Measurements from ENCODE around the gene SLAMF1.
"Not testable (repeated sequence)": the region's sequence is repeated elsewhere in the genome, so short reads cannot be mapped to it uniquely, and the experiment has no call there.

SLAMF1 gene

GRCh38 chr1:160665330-160666078 lies 18.7 kb upstream of the SLAMF1 start:
- no peak for DNase-seq (ENCODE audit: low read depth in 2 of 2)

GRCh38 chr1:160664573-160665051 lies 17.8 kb upstream of the SLAMF1 start:
- no peak for DNase-seq (ENCODE audit: low read depth in 2 of 2)

- DNase-seq (ENCODE audit: low read depth in 2 of 2) = no peak
These were observed 16.1 kb upstream of the SLAMF1 start for GRCh38 chr1:160662910-160663309.

GRCh38 chr1:160659566-160659965 lies 12.7 kb upstream of the SLAMF1 start:
- DNase-seq (ENCODE audit: low read depth in 2 of 2) = no peak

GRCh38 chr1:160658814-160659193 lies 12.0 kb upstream of the SLAMF1 start:
- DNase-seq (ENCODE audit: low read depth in 2 of 2) = no peak

- no peak for DNase-seq (ENCODE audit: low read depth in 2 of 2)
These were observed 11.4 kb upstream of the SLAMF1 start for GRCh38 chr1:160658162-160658813.

- DNase-seq (ENCODE audit: low read depth in 2 of 2) = no peak
These were observed 10.5 kb upstream of the SLAMF1 start for GRCh38 chr1:160657250-160657781.

- DNase-seq (ENCODE audit: low read depth in 2 of 2) = no peak
These were observed 9.9 kb upstream of the SLAMF1 start for GRCh38 chr1:160656737-160657136.

GRCh38 chr1:160653620-160654016 lies 6.8 kb upstream of the SLAMF1 start:
- DNase-seq (ENCODE audit: low read depth in 2 of 2) = no peak

GRCh38 chr1:160652924-160653619 lies 6.2 kb upstream of the SLAMF1 start:
- DNase-seq (ENCODE audit: low read depth in 2 of 2) = no peak

GRCh38 chr1:160652065-160652641 lies 5.3 kb upstream of the SLAMF1 start:
- not testable (repeated sequence) for DNase-seq (ENCODE audit: low read depth in 2 of 2)

GRCh38 chr1:160651433-160652064 lies 4.7 kb upstream of the SLAMF1 start:
- no peak for DNase-seq (ENCODE audit: low read depth in 2 of 2)

GRCh38 chr1:160647329-160647720 lies 481 bp upstream of the SLAMF1 start:
- DNase-seq (ENCODE audit: low read depth in 2 of 2) = no peak

- no peak for DNase-seq (ENCODE audit: low read depth in 2 of 2)
These were observed 664 bp downstream of the SLAMF1 start for GRCh38 chr1:160646180-160646579.

- no peak for DNase-seq (ENCODE audit: low read depth in 2 of 2)
These were observed 1.3 kb downstream of the SLAMF1 start for GRCh38 chr1:160645386-160646130.

- no peak for DNase-seq (ENCODE audit: low read depth in 2 of 2)
These were observed 2.4 kb downstream of the SLAMF1 start for GRCh38 chr1:160644399-160644798.

GRCh38 chr1:160643138-160643537 lies 3.7 kb downstream of the SLAMF1 start:
- DNase-seq (ENCODE audit: low read depth in 2 of 2) = no peak

GRCh38 chr1:160642281-160642644 lies 4.6 kb downstream of the SLAMF1 start:
- no peak for DNase-seq (ENCODE audit: low read depth in 2 of 2)

GRCh38 chr1:160641323-160642280 lies 5.2 kb downstream of the SLAMF1 start:
- DNase-seq (ENCODE audit: low read depth in 2 of 2) = no peak

All from stimulated activated CD4-positive, alpha-beta T cell treated with anti-CD3 and anti-CD28 coated beads, Interleukin-1b, Interleukin-23, amount 100 ng/mL, for 1 hour (primary cell).